ENCODE results near the gene PNISR.

DNA sequence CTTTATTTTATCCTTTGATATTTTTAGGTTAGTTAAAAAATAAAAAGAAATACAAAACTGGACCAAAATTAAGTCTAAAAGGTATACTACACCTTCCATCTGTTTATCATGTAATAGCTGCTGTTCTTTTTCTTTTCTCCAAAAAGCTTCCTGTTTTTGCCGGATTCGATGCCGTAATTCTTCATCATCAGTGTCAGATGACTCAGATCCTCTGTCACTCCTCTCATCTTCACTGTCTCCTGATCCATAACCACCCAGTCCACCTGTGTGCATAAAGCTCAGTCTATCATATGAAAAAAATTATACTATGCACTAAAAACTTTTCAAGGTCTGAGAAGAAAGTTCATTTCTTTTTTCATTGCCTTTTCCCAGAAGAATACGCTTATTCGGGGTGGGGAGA is 22.7 kb downstream of the PNISR start:
- TF ChIP-seq, protein P1, sequence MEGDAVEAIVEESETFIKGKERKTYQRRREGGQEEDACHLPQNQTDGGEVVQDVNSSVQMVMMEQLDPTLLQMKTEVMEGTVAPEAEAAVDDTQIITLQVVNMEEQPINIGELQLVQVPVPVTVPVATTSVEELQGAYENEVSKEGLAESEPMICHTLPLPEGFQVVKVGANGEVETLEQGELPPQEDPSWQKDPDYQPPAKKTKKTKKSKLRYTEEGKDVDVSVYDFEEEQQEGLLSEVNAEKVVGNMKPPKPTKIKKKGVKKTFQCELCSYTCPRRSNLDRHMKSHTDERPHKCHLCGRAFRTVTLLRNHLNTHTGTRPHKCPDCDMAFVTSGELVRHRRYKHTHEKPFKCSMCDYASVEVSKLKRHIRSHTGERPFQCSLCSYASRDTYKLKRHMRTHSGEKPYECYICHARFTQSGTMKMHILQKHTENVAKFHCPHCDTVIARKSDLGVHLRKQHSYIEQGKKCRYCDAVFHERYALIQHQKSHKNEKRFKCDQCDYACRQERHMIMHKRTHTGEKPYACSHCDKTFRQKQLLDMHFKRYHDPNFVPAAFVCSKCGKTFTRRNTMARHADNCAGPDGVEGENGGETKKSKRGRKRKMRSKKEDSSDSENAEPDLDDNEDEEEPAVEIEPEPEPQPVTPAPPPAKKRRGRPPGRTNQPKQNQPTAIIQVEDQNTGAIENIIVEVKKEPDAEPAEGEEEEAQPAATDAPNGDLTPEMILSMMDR (conservative IDR thresholded peaks at IDR 0.05 in 1 of 2, IDR thresholded peaks at IDR 0.05 in 1 of 2; ENCODE audit: low read depth in 1 of 2, low read length in 2 of 2), result no peak
- no peak for TF ChIP-seq EZH2 (IDR thresholded peaks at IDR 0.05; ENCODE audit: low read length, missing control alignments)
